ENCODE data around the gene KCNF1.

- TF ChIP-seq CTCF (IDR thresholded peaks at IDR 0.05; ENCODE audit: poor library complexity, severe bottlenecking), result no peak
- no peak for TF ChIP-seq POLR2AphosphoS5 (IDR thresholded peaks at IDR 0.05)
- TF ChIP-seq REST (IDR thresholded peaks at IDR 0.05; ENCODE audit: borderline replicate concordance), result no peak
- TF ChIP-seq EP300 (conservative IDR thresholded peaks at IDR 0.05; ENCODE audit: poor library complexity, severe bottlenecking), result no peak
- TF ChIP-seq SMC3 (conservative IDR thresholded peaks at IDR 0.05; ENCODE audit: poor library complexity), result no peak
- no peak for TF ChIP-seq TAF1 (IDR thresholded peaks at IDR 0.05; ENCODE audit: low read depth)
- no peak for TF ChIP-seq EZH2 (IDR thresholded peaks at IDR 0.05; ENCODE audit: borderline replicate concordance, insufficient read depth, low read length, poor library complexity, severe bottlenecking)
Measured at GRCh38 chr2:10906926-10907625, 4.7 kb upstream of the KCNF1 start.
